Upper lobe of left lung (tissue), 6 donors: ENCODE measurements around the gene EDEM3. TPM values are rescaled to one million over a fixed set of nuclear protein-coding genes. Genes with fewer than 3 reads are reported as not detected.

ENCODE experiments used
- ATAC-seq, 2 donors: fragments of 200-7000 bp; cut with Tn5 transposase; one replicate each; pipeline ENCODE4 v1.9.1; 2022; ENCODE audit warnings: mild to moderate bottlenecking in 2 of 2, moderate library complexity in 2 of 2; ENCODE audit not compliant: low FRiP score in 2 of 2
- DNase-seq, 2 donors: peaks; one replicate each; pipeline ENCODE4 v3.0.0-alpha.2; 2019 to 2020
- H3K27ac ChIP-seq, 4 donors: fragments of 200-600 bp; sonication (generic); one replicate each; pipeline ENCODE4 v1.5.1; 2016 to 2019
- H3K27me3 ChIP-seq, 4 donors: fragments of 200-600 bp; sonication (generic); one replicate each; pipeline ENCODE4 v1.5.1; 2017 to 2019
- H3K36me3 ChIP-seq, 4 donors: fragments of 200-600 bp; sonication (generic); one replicate each; pipeline ENCODE4 v1.5.1; 2016 to 2019
- H3K4me1 ChIP-seq, 4 donors: fragments of 200-600 bp; sonication (generic); one replicate each; pipeline ENCODE4 v1.5.1; 2018 to 2019
- H3K4me3 ChIP-seq, 4 donors: fragments of 200-600 bp; sonication (generic); one replicate each; pipeline ENCODE4 v1.5.1; 2017 to 2019; ENCODE audit warnings: mild to moderate bottlenecking in 2 of 4, moderate library complexity in 1 of 4
- H3K9me3 ChIP-seq, 4 donors: fragments of 200-600 bp; sonication (generic); one replicate each; pipeline ENCODE4 v1.5.1; 2018 to 2019
- EP300 ChIP-seq, 4 donors: sonication (generic); formaldehyde crosslinking; IDR thresholded peaks; one replicate each; pipeline ENCODE4 v1.5.1; 2017; ENCODE audit warnings: antibody characterized with exemption in 4 of 4, control low read depth in 2 of 4
- POLR2A ChIP-seq, 4 donors: fragments of 450-650 bp; IDR thresholded peaks; one replicate each; pipeline ENCODE4 v1.5.1; 2016 to 2017; ENCODE audit warnings: antibody characterized with exemption in 4 of 4, mild to moderate bottlenecking in 2 of 4
- POLR2AphosphoS5 ChIP-seq, 2 donors: sonication (generic); formaldehyde crosslinking; IDR thresholded peaks; one replicate each; pipeline ENCODE4 v1.5.1; 2017; ENCODE audit warnings: antibody characterized with exemption in 2 of 2
- WGBS, 2 donors: methylation state at CpG; one replicate each; pipeline ENCODE4 v1.1.5; 2017 to 2018; 5-methylcytosine and 5-hydroxymethylcytosine counted together
- total RNA-seq, 6 donors: library from RNA; depleted of rRNA in 4 of 6; stranded (reverse); fragments of >200 nt in 4 of 6; gene quantifications; one replicate each; pipeline versions ENCODE4 v1.1.0 to v1.2.1, GENCODE V29; 2016 to 2021
- TF ChIP-seq, protein P1 (sequence below), 6 experiments: fragments of 450-650 bp in 4 of 6; fragments of 200-600 bp in 2 of 6; sonication (generic) in 2 of 6; IDR thresholded peaks; one replicate each; pipeline ENCODE4 v1.5.1; 2016 to 2019; ENCODE audit warnings: antibody characterized with exemption in 6 of 6
- donor health status: DM: no; HTN: no; CAD: no; lungs with moderate emphysema.
- donor health status: DM: no; HTN: yes; CAD: no; lungs with severe emphysema.

EDEM3 gene
- 10 to 100 TPM; 23.9 to 56.2 (median 29.4) TPM for total RNA-seq

DNA sequence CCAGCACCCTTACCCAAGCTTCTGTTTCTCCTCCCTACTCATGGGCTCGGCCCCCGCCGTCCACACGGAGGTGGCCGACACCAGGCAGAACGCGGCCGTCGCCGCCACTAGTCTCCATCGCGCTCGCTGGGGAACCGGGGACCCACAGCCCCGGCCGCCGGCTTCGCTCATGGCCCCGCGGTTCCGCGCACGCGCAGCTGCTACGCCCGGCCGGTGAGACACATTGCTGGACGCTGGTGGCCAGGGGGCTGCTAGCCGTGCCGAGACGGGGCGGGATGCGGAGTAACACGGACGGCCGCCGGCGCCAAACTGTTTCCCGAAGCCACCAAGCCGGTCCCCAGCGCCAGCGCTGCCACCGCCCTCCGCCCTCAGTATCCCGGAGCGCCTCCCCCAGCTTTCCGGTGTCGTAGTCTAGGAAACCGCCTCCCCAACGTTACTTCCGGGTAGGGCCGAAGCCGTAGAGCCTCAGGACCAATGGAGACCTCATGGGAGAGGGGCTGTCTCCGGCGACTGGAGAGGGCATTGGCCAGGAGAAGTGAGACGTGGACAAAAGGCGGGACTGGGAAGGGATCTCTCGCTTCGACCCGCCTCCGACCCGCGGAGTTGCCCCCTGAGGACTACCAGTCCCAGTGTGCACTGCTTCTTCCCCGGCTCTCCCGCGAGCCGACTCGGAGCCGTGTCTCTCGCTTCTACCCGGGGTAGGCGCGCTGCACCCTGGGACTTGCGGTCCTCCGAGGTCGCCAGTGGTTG is at the start of gene EDEM3:
Gene EDEM3 (minus strand): TSS at position 383 of the 750 bp plus-strand sequence. CDS start 212 bp downstream, at position 171.
- peaks cover 13 to 21% (median 19%) of the 10 kb centered on the region in 4 donors for H3K4me1 ChIP-seq
- H3K9me3 ChIP-seq: no peaks in the 10 kb centered on the region
- DNase-seq (peak; percentile 96 to 100), ATAC-seq (peak; percentile 98 to 100)
- peak in 3 of 4 donors; percentile 94 to 100 (median 99) for TF ChIP-seq POLR2A (IDR thresholded peaks at IDR 0.05)
- TF ChIP-seq POLR2AphosphoS5 (IDR thresholded peaks at IDR 0.05): peak; percentile 94 to 97
- peak in 1 of 4 donors; percentile 4 for TF ChIP-seq EP300 (IDR thresholded peaks at IDR 0.05)
- TF ChIP-seq, protein P1, sequence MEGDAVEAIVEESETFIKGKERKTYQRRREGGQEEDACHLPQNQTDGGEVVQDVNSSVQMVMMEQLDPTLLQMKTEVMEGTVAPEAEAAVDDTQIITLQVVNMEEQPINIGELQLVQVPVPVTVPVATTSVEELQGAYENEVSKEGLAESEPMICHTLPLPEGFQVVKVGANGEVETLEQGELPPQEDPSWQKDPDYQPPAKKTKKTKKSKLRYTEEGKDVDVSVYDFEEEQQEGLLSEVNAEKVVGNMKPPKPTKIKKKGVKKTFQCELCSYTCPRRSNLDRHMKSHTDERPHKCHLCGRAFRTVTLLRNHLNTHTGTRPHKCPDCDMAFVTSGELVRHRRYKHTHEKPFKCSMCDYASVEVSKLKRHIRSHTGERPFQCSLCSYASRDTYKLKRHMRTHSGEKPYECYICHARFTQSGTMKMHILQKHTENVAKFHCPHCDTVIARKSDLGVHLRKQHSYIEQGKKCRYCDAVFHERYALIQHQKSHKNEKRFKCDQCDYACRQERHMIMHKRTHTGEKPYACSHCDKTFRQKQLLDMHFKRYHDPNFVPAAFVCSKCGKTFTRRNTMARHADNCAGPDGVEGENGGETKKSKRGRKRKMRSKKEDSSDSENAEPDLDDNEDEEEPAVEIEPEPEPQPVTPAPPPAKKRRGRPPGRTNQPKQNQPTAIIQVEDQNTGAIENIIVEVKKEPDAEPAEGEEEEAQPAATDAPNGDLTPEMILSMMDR (IDR thresholded peaks at IDR 0.05): peak in 4 of 6 experiments; percentile 5 to 32 (median 26)
- peak within 1 kb of the TSS; percentile 89 to 97 (median 94) for H3K27ac ChIP-seq
- H3K4me3 ChIP-seq: peak within 1 kb of the TSS; percentile 63 to 97 (median 80)
- 0% methylated on average over 8 to 50 of the region's 76 CpGs for WGBS, 2 donors
- no peaks in the 10 kb centered on the region for H3K36me3 ChIP-seq
- no peaks in the 10 kb centered on the region for H3K27me3 ChIP-seq

- H3K9me3 ChIP-seq: no peaks in the 10 kb centered on the region
- no peak overlapping the region for H3K27ac ChIP-seq
- no peak overlapping the region for H3K4me3 ChIP-seq
- TF ChIP-seq, protein P1 (IDR thresholded peaks at IDR 0.05): no peak
- TF ChIP-seq POLR2A (IDR thresholded peaks at IDR 0.05): no peak
- no peak for TF ChIP-seq EP300 (IDR thresholded peaks at IDR 0.05)
- TF ChIP-seq POLR2AphosphoS5 (IDR thresholded peaks at IDR 0.05): no peak
- H3K4me1 ChIP-seq: peaks cover 7 to 11% (median 9%) of the 10 kb centered on the region in 4 donors
- DNase-seq: no peak
- no peak for ATAC-seq
- peaks cover 0 to 4% (median 1%) of the 10 kb centered on the region in 4 donors for H3K36me3 ChIP-seq
- H3K27me3 ChIP-seq: no peaks in the 10 kb centered on the region
- 86 to 96% methylated on average over 3 of the region's 3 CpGs for WGBS, 2 donors
These were observed 49.6 kb upstream of the EDEM3 start for GRCh38 chr1:184804220-184804619.

GRCh38 chr1:184803180-184803492 is 48.5 kb upstream of the EDEM3 start:
- H3K4me1 ChIP-seq: peaks cover 7 to 11% (median 9%) of the 10 kb centered on the region in 4 donors
- no peaks in the 10 kb centered on the region for H3K27me3 ChIP-seq
- ATAC-seq (no peak), DNase-seq (no peak)
- H3K4me3 ChIP-seq: no peak overlapping the region
- peaks cover 0 to 4% (median 1%) of the 10 kb centered on the region in 4 donors for H3K36me3 ChIP-seq
- TF ChIP-seq POLR2AphosphoS5 (IDR thresholded peaks at IDR 0.05) (no peak), POLR2A (IDR thresholded peaks at IDR 0.05) (no peak), EP300 (IDR thresholded peaks at IDR 0.05) (no peak)
- TF ChIP-seq, protein P1 (IDR thresholded peaks at IDR 0.05): no peak
- WGBS, 2 donors: 50 to 60% methylated on average over 1 of the region's 1 CpG
- H3K9me3 ChIP-seq: no peaks in the 10 kb centered on the region
- no peak overlapping the region for H3K27ac ChIP-seq

- no peak for ATAC-seq
- no peaks in the 10 kb centered on the region for H3K27me3 ChIP-seq
- WGBS, 2 donors: 88 to 91% methylated on average over 6 of the region's 6 CpGs
- TF ChIP-seq POLR2A (IDR thresholded peaks at IDR 0.05) (no peak), POLR2AphosphoS5 (IDR thresholded peaks at IDR 0.05) (no peak), EP300 (IDR thresholded peaks at IDR 0.05) (no peak)
- TF ChIP-seq, protein P1 (IDR thresholded peaks at IDR 0.05): no peak
- DNase-seq: no peak
- no peak overlapping the region for H3K4me3 ChIP-seq
- H3K27ac ChIP-seq: no peak overlapping the region
- no peaks in the 10 kb centered on the region for H3K9me3 ChIP-seq
- peaks cover 7 to 11% (median 9%) of the 10 kb centered on the region in 4 donors for H3K4me1 ChIP-seq
- peaks cover 0 to 4% (median 1%) of the 10 kb centered on the region in 4 donors for H3K36me3 ChIP-seq
These were observed 47.9 kb upstream of the EDEM3 start for GRCh38 chr1:184802354-184803179.
